ENCODE measurements around the gene AKT1. TPM values are rescaled to one million over a fixed set of nuclear protein-coding genes. Genes with fewer than 3 reads are reported as not detected.
"Not testable (repeated sequence)": the region's sequence is repeated elsewhere in the genome, so short reads cannot be mapped to it uniquely, and the experiment has no call there.

The AKT1 gene
- total RNA-seq = 137 and 140 TPM in 2 replicates

DNA sequence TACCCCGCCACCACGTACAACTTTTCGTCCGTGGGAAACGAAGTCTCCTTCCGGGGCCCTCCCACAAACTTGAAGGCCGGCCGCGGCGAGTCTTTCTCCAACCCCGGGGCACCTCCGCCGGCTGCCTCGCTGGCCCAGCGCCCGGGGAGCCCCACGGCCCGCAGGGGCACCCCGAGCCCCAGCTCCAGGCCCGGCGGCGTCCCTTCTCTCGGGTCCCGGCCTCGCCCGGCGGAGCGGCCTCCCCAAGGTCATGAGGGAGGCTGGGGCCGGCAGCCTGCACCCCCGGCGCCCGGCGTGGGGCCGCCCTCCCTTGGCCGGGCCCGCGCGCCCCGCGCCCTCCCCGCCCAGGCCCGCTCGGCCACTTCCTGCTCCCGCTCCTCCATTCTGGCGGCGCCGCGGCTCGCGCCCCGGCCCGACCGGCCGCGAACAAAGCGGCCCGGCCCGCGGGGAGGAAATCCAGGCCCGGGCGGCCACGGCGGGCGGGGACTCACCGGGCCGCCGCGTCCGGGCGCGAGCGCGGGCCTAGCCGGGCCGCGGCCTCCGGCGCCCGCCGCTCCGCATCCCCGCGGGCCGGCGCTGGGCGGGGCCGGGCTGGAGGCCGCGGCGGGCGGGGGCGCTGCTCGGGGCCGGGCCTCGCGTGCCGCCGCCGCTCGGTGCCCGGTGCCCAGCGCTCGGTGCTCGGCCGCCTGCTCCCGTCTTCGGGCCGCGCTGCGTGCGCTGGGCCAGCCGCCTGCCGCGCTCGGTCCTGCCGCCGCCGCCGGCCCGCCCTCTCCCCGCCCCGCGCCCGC, at the start of gene AKT1:
AKT1 (minus strand) TSS at position 756 of the 788 bp plus-strand sequence. CDS start 3,105 bp downstream, outside the sequence.
- DNase-seq (ENCODE audit: low spot score) = peak; percentile 26
- H3K4me1 Mint-ChIP-seq (ENCODE audit: low read depth) = peaks cover 30% of the 10 kb centered on the region
- intact Hi-C loops (cut with micrococcal nuclease) = loop anchor here (10.0 kb wide), 1 partner anchor 520 kb away; the partner anchor contains the start of gene PACS2
- no peaks in the 10 kb centered on the region for H3K9me3 Mint-ChIP-seq
- peak within 1 kb of the TSS; percentile 83 for H3K27ac Mint-ChIP-seq
- H3K4me3 Mint-ChIP-seq = peak within 1 kb of the TSS; percentile 89
- peaks cover 10% of the 10 kb centered on the region for H3K27me3 Mint-ChIP-seq (ENCODE audit: insufficient read depth)
- H3K36me3 Mint-ChIP-seq (ENCODE audit: low read depth) = peaks cover 8% of the 10 kb centered on the region

GRCh38 chr14:104845033-104845666, 49.6 kb upstream of the AKT1 start:
- intact Hi-C loops (cut with micrococcal nuclease) = no loop called here
- Mint-ChIP-seq H3K27ac (no peak overlapping the region), H3K4me1 (ENCODE audit: low read depth) (no peaks in the 10 kb centered on the region), H3K4me3 (no peak overlapping the region), H3K36me3 (ENCODE audit: low read depth) (no peaks in the 10 kb centered on the region), H3K9me3 (no peaks in the 10 kb centered on the region), H3K27me3 (ENCODE audit: insufficient read depth) (peaks cover 35% of the 10 kb centered on the region)
- no peak for DNase-seq (ENCODE audit: low spot score)

- intact Hi-C loops (cut with micrococcal nuclease) = no loop called here
- Mint-ChIP-seq H3K27ac (no peak overlapping the region), H3K4me3 (no peak overlapping the region), H3K27me3 (ENCODE audit: insufficient read depth) (peaks cover 38% of the 10 kb centered on the region), H3K4me1 (ENCODE audit: low read depth) (no peaks in the 10 kb centered on the region), H3K9me3 (no peaks in the 10 kb centered on the region), H3K36me3 (ENCODE audit: low read depth) (no peaks in the 10 kb centered on the region)
- no peak for DNase-seq (ENCODE audit: low spot score)
Measured at GRCh38 chr14:104844306-104845032, 48.9 kb upstream of the AKT1 start.

GRCh38 chr14:104843442-104844305, 48.1 kb upstream of the AKT1 start:
- DNase-seq (ENCODE audit: low spot score) = no peak
- Mint-ChIP-seq H3K9me3 (no peaks in the 10 kb centered on the region), H3K36me3 (ENCODE audit: low read depth) (no peaks in the 10 kb centered on the region), H3K27me3 (ENCODE audit: insufficient read depth) (peaks cover 44% of the 10 kb centered on the region), H3K4me3 (no peak overlapping the region), H3K27ac (no peak overlapping the region), H3K4me1 (ENCODE audit: low read depth) (no peaks in the 10 kb centered on the region)
- intact Hi-C loops (cut with micrococcal nuclease) = no loop called here

- Mint-ChIP-seq H3K4me1 (ENCODE audit: low read depth) (no peaks in the 10 kb centered on the region), H3K27ac (no peak overlapping the region), H3K9me3 (no peaks in the 10 kb centered on the region), H3K27me3 (ENCODE audit: insufficient read depth) (peaks cover 46% of the 10 kb centered on the region), H3K36me3 (ENCODE audit: low read depth) (no peaks in the 10 kb centered on the region), H3K4me3 (no peak overlapping the region)
- intact Hi-C loops (cut with micrococcal nuclease) = no loop called here
- DNase-seq (ENCODE audit: low spot score) = no peak
Measured at GRCh38 chr14:104843006-104843405, 47.5 kb upstream of the AKT1 start.

DNA sequence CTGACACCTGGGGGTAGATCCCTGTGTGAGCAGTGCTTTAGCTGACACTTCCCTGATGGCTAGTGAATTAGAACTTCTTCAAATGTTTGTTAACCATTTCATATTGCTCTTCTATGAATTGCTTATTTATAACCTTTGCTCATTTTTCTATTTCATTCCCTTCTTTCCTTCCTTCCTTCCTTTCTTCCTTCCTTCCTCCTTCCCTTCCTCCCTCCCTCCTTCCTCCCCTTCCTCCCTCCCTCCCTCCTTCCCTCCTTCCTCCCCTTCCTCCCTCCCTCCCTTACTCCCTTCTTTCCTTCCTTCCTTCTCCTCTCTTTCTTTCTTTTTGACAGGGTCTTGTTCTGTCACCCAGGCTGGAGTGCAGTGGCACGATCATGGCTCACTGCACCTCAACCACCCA, 46.2 kb upstream of the AKT1 start:
- Mint-ChIP-seq H3K27me3 (ENCODE audit: insufficient read depth) (peaks cover 49% of the 10 kb centered on the region), H3K27ac (no peak overlapping the region)
- intact Hi-C loops (cut with micrococcal nuclease) = no loop called here

GRCh38 chr14:104836171-104836935, 40.8 kb upstream of the AKT1 start:
- H3K4me3 Mint-ChIP-seq; DNase-seq (ENCODE audit: low spot score); H3K36me3 Mint-ChIP-seq (ENCODE audit: low read depth); H3K4me1 Mint-ChIP-seq (ENCODE audit: low read depth); intact Hi-C loops (cut with micrococcal nuclease); H3K9me3 Mint-ChIP-seq; H3K27ac Mint-ChIP-seq: not testable (repeated sequence)
- peaks cover 19% of the 10 kb centered on the region for H3K27me3 Mint-ChIP-seq (ENCODE audit: insufficient read depth)

More for the DNA sequence above, 46.2 kb upstream of the AKT1 start:
- no peak overlapping the region for H3K4me3 Mint-ChIP-seq
- H3K9me3 Mint-ChIP-seq = no peaks in the 10 kb centered on the region
- no peak for DNase-seq (ENCODE audit: low spot score)
- H3K4me1 Mint-ChIP-seq (ENCODE audit: low read depth) = no peaks in the 10 kb centered on the region
- H3K36me3 Mint-ChIP-seq (ENCODE audit: low read depth) = no peaks in the 10 kb centered on the region

DNA sequence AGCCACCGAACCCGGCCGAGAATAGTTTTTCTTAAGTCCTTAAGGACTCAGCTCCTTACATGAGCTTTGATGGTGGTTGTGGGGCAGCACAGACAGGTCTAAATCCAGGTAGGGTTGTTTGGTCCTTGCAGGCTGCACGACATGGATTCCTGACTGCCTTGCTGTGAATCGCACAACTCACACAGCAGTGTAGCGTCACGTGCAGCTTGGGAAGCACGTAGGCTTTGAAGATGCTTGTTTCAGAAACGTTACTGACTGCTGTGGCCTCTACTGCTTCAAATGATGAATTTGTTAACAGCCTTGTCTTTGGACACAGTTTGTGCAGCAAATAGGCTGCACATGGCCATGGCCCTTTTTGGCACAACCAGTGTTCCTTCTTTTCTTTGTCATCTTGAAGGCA, 35.2 kb upstream of the AKT1 start:
- DNase-seq (ENCODE audit: low spot score) = no peak
- H3K9me3 Mint-ChIP-seq = no peaks in the 10 kb centered on the region
- peaks cover 19% of the 10 kb centered on the region for H3K27me3 Mint-ChIP-seq (ENCODE audit: insufficient read depth)
- no peak overlapping the region for H3K27ac Mint-ChIP-seq
- H3K4me1 Mint-ChIP-seq (ENCODE audit: low read depth) = peaks cover 10% of the 10 kb centered on the region
- no peak overlapping the region for H3K4me3 Mint-ChIP-seq
- intact Hi-C loops (cut with micrococcal nuclease) = no loop called here
- no peaks in the 10 kb centered on the region for H3K36me3 Mint-ChIP-seq (ENCODE audit: low read depth)

GRCh38 chr14:104827177-104828055, 31.9 kb upstream of the AKT1 start:
- H3K4me1 Mint-ChIP-seq (ENCODE audit: low read depth) = peaks cover 15% of the 10 kb centered on the region
- DNase-seq (ENCODE audit: low spot score) = peak; percentile 38
- H3K4me3 Mint-ChIP-seq = peak overlapping the region; percentile 57
- H3K9me3 Mint-ChIP-seq = peaks cover 7% of the 10 kb centered on the region
- H3K27me3 Mint-ChIP-seq (ENCODE audit: insufficient read depth) = peaks cover 35% of the 10 kb centered on the region
- intact Hi-C loops (cut with micrococcal nuclease) = loop anchor here (2.0 kb wide), 1 partner anchor 37 kb away; the partner anchor contains the start of gene CEP170B
- peaks cover 2% of the 10 kb centered on the region for H3K36me3 Mint-ChIP-seq (ENCODE audit: low read depth)
- H3K27ac Mint-ChIP-seq = no peak overlapping the region

GRCh38 chr14:104826861-104827176, 31.3 kb upstream of the AKT1 start:
- Mint-ChIP-seq H3K27me3 (ENCODE audit: insufficient read depth) (peaks cover 35% of the 10 kb centered on the region), H3K4me1 (ENCODE audit: low read depth) (peaks cover 15% of the 10 kb centered on the region), H3K36me3 (ENCODE audit: low read depth) (peaks cover 2% of the 10 kb centered on the region), H3K9me3 (peaks cover 7% of the 10 kb centered on the region), H3K4me3 (peak overlapping the region; percentile 57), H3K27ac (no peak overlapping the region)
- intact Hi-C loops (cut with micrococcal nuclease) = loop anchor here (1.0 to 2.0 kb wide), 7 partner anchors 27 to 150 kb away; partner anchors contain the start of genes ADSS1 and CEP170B
- DNase-seq (ENCODE audit: low spot score) = no peak

Data from activated T-helper 1 cell treated with anti-CD3 and anti-CD28 coated beads, Interleukin-12 subunit alpha, Interleukin-12 subunit beta, Interleukin-2, Interleukin-4 antibody, amounts not matched to agents 30 ng/mL and 10 ng/mL and 1 ng/mL, durations not matched to agents 14 hours and 24 hours and 36 hours (primary cell).